ENCODE data around the gene PRR33. TPM values are rescaled to one million over a fixed set of nuclear protein-coding genes. Genes with fewer than 3 reads are reported as not detected.

Gene PRR33
- total and polyA plus RNA-seq, 10 of the 15 experiments (the other 5 are each of a cell fraction or from before 2014, with no cell fraction given), result 0.02 to 1.0 (median 0.38) TPM; not detected in 6

DNA sequence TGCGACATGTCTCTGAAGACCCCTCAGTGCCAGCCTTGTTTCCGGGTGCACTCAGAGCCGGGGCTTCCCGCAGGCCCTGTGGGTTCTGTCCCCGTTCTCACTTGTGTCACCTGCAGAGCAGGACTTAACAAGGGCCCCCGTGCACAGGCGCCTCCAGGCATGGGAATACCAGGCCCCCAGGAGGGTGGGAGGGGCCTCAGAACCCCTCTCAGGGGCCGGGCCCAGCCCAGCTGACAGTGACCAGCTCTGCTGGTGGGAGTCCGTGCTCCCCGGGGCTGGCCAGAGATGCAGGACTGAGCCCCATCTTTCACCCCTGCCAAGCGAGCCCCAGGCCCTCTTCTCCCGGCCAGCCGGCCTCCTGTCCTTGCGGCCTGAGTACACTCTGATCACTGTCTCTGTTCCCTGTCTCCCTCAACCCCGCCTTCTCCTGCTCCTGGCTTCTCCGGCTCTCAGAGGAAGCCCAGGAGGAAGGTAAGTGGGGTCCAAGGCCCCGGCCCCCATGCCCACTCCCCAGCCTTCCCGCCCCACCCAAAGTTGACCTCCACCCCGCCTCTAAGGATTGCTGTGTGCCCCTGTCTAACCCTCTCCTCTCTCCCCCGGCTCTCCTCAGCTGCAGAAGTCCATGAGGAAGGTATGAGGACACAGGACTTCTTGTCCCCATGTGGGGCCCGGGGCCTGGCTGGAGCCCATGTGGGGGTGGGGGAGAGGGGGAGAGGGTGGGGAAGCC, 33.1 kb upstream of the PRR33 start:
- Histone ChIP-seq H3K36me3 (ENCODE audit: control insufficient read depth in 2 of 2, insufficient read depth in 2 of 2, low read length in 1 of 2) (no peaks in the 10 kb centered on the region), H3K27me3 (replicated peaks in 1 of 2; ENCODE audit: control insufficient read depth in 2 of 2, insufficient read depth in 2 of 2, low read length in 1 of 2) (no peaks in the 10 kb centered on the region; a peak in 2 of 4 replicates), H3K9me3 (replicated peaks; ENCODE audit: control insufficient read depth, insufficient read depth, low read length) (no peaks in the 10 kb centered on the region), H3K4me3 (no peak overlapping the region), H3K4me2 (ENCODE audit: control insufficient read depth, insufficient read depth) (no peak overlapping the region), H3K79me2 (ENCODE audit: control insufficient read depth, insufficient read depth, low read length) (no peaks in the 10 kb centered on the region), H4K20me1 (ENCODE audit: control insufficient read depth, insufficient read depth) (no peaks in the 10 kb centered on the region), H3K4me1 (ENCODE audit: control insufficient read depth, insufficient read depth, low read length) (no peaks in the 10 kb centered on the region), H3K27ac (ENCODE audit: control insufficient read depth, insufficient read depth) (no peak overlapping the region), H2AFZ (ENCODE audit: control insufficient read depth, low read depth, low read length) (no peak overlapping the region), H3K9ac (ENCODE audit: control insufficient read depth, insufficient read depth, low read length) (no peak overlapping the region)
- SMC1A ChIA-PET (ENCODE audit: uncharacterized antibody, unreplicated experiment), result no interaction called here
- CTCF ChIA-PET, result no interaction called here
- ATAC-seq, result no peak
- in situ Hi-C loops (cut with MboI) (no loop called here), intact Hi-C loops (cut with micrococcal nuclease; ENCODE audit: unreplicated experiment) (no loop called here)
- RAD21 ChIA-PET (ENCODE audit: unreplicated experiment), result no interaction called here
- no peak for DNase-seq (ENCODE audit: low read depth, low spot score)
- no TSS peak for BruUV-seq (replicated peaks)
- WGBS (ENCODE audit: insufficient coverage, insufficient replicate concordance, low lambda C conversion rate, missing lambda C conversion rate), result 46% methylated on average over 16 of the region's 21 CpGs
- TF ChIP-seq TCF12 (IDR thresholded peaks at IDR 0.05; ENCODE audit: low read depth, low read length) (no peak), PML (IDR thresholded peaks at IDR 0.05; ENCODE audit: low read length) (no peak), NR2C2 (IDR thresholded peaks at IDR 0.05; ENCODE audit: borderline replicate concordance, control insufficient read depth, insufficient read length, low read depth) (no peak), CBX5 (IDR thresholded peaks at IDR 0.05; ENCODE audit: low read depth) (no peak), JUND (IDR thresholded peaks at IDR 0.05; ENCODE audit: low read depth, low read length) (no peak), IKZF1 (conservative IDR thresholded peaks at IDR 0.05) (no peak), POU2F2 (IDR thresholded peaks at IDR 0.05; ENCODE audit: borderline replicate concordance, low read depth, low read length) (no peak), CHD4 (IDR thresholded peaks at IDR 0.05) (no peak), KDM1A (IDR thresholded peaks at IDR 0.05; ENCODE audit: borderline replicate concordance) (no peak), IKZF2 (IDR thresholded peaks at IDR 0.05) (no peak)
- TF ChIP-seq, protein P1, sequence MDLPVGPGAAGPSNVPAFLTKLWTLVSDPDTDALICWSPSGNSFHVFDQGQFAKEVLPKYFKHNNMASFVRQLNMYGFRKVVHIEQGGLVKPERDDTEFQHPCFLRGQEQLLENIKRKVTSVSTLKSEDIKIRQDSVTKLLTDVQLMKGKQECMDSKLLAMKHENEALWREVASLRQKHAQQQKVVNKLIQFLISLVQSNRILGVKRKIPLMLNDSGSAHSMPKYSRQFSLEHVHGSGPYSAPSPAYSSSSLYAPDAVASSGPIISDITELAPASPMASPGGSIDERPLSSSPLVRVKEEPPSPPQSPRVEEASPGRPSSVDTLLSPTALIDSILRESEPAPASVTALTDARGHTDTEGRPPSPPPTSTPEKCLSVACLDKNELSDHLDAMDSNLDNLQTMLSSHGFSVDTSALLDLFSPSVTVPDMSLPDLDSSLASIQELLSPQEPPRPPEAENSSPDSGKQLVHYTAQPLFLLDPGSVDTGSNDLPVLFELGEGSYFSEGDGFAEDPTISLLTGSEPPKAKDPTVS (IDR thresholded peaks at IDR 0.05; ENCODE audit: low read depth, low read length), result no peak
- POLR2A ChIA-PET, result no interaction called here
- FAIRE-seq, result no peak
